ENCODE data around the gene MIB2.

The MIB2 gene

DNA sequence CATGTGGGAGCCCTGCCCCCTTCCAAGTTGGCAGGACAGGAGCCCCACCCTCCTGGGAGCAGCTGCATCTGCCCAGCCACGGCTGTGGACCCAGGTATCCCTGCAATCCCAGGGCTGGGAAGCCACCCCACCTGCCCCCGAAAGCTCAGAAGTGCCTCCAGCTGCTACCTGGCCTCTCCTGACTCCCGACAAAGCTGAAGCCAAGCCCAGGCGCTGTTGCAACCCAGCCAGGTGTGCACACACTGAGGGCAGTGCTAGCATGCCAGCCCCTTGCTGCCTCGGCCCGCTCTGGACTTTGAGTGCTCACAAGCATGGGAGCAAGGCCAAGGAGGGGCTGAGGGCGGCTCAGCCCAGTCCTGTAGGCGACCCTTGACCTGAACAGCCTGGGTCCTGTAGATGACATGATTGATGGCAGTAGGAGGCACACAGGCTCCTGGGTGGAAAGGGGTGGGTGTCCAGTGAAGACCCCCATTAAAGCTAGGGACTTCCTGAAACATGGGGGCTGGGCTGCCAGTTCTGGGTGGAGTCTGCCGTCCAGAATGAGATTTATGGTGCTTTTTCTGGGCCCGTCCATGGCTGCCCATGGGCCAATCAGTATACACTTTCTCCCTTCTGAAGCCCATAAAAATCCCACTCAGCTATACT lies 37.8 kb upstream of the MIB2 start:
- TF ChIP-seq, protein P1, sequence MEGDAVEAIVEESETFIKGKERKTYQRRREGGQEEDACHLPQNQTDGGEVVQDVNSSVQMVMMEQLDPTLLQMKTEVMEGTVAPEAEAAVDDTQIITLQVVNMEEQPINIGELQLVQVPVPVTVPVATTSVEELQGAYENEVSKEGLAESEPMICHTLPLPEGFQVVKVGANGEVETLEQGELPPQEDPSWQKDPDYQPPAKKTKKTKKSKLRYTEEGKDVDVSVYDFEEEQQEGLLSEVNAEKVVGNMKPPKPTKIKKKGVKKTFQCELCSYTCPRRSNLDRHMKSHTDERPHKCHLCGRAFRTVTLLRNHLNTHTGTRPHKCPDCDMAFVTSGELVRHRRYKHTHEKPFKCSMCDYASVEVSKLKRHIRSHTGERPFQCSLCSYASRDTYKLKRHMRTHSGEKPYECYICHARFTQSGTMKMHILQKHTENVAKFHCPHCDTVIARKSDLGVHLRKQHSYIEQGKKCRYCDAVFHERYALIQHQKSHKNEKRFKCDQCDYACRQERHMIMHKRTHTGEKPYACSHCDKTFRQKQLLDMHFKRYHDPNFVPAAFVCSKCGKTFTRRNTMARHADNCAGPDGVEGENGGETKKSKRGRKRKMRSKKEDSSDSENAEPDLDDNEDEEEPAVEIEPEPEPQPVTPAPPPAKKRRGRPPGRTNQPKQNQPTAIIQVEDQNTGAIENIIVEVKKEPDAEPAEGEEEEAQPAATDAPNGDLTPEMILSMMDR (conservative IDR thresholded peaks at IDR 0.05): no peak
- no peak overlapping the region for H3K27ac ChIP-seq

DNA sequence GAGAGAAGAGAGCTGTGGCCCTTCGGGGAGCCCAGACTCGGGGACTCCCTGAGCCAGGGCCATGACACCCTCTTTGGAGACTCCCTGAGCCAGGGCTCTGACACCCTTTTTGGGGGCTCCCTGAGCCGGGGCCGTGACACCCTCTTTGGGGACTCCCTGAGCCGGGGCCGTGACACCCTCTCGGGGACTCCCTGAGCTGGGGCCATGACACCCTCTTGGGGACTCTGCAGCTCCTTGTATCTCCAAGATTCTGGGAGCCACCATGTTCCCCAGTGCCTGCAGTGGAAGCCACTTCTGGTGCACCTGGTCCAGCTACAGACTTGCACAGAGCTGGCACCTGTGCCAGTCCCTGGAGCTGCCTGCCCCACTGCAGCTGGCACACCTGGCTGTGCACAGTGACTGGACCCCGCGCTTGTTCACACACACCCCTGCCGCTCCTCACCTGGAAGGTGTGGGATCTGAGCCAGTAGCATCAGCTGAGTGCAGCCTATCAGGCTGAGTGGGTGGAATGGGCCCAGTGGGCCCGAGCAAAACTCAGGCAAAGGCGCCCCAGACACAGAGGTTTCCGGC lies 36.8 kb upstream of the MIB2 start:
- H3K27ac ChIP-seq: no peak overlapping the region
- TF ChIP-seq, protein P1 (conservative IDR thresholded peaks at IDR 0.05): no peak

DNA sequence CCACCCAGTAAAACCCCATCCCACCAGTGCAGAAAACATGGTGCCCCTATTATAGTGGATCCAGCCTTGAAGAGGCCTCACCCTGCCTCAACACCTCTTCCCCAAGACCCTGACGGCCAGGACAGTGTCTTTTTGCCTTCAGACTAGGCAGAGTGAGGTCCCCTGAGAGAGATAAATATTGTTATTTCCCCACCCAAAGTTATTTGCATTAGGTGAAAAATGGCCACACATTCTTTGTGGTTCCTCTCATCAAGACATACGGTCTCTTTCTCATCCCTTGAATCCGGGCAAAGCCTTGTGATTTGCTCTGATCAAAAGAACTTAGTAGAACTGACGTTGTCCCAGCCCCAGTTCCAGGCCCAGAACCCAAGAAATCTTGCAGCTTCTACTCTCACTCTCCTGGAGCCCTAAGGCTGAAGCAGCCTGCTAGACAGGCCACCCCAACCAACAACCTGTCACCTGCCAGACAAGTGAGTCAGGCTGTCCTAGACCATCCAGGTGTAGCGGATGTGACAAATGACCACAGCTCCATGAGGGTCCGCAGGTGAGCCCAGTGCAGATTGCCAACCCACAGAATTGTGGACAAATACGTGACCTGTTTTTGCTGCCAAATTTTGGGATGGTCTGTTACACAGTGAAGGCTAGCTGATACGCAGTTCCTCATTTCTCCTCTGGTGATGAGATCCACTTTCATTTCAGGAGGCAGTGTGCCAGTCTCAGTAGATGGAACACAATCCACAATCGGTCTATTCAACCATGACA lies 32.5 kb upstream of the MIB2 start:
- TF ChIP-seq, protein P1 (conservative IDR thresholded peaks at IDR 0.05): no peak
- no peak overlapping the region for H3K27ac ChIP-seq

DNA sequence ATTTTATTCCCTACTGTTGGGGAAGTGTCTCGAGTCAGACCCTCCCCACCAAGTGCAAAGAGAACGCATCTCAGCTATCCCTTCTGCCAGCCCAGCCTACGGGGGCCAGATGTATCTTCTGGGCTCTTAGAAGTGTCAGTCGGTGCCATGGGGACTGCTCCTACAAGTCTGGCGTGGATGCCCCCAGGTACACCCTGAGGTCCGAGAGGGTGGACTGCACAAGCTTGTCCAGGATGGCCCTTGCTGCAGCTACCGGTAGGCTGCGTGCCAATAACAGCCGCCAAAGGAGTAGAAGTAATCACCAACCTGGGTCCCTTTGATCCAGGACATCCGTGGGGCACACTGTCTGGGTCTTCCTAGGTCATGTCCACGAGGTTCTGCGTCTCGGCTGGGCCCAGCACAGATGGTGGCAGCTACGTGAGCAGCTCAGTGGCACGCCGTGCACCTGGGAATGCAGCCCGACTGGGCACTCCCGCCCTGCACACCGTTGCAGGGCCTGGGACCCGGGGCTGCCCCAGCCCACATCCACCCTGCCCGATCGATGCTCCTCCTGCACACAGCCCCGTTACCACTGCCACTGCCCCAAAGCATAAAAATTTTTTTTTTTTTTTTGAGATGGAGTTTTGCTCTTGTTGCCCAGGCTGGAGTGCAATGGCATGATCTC lies 31.8 kb upstream of the MIB2 start:
- TF ChIP-seq, protein P1 (conservative IDR thresholded peaks at IDR 0.05): no peak
- no peak overlapping the region for H3K27ac ChIP-seq

DNA sequence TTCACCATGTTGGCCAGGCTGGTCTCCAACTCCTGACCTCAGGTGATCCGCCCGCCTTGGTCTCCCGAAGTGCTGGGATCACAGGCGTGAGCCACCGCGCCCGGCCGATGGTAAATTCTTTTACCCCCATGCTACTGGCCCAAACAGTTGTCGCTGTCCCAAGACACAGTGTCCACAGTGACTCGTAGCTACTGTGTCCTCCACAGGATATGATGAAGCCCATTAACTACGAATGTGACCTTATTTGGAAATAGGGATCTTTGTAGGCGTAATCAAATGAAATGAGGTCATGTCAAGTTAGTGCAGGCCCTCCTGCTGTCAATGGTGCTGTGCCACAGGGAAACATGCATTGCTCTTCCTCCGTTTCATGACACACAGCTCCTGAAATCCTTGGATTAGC lies 23.8 kb upstream of the MIB2 start:
- no peak overlapping the region for H3K27ac ChIP-seq
- TF ChIP-seq, protein P1 (conservative IDR thresholded peaks at IDR 0.05): no peak

DNA sequence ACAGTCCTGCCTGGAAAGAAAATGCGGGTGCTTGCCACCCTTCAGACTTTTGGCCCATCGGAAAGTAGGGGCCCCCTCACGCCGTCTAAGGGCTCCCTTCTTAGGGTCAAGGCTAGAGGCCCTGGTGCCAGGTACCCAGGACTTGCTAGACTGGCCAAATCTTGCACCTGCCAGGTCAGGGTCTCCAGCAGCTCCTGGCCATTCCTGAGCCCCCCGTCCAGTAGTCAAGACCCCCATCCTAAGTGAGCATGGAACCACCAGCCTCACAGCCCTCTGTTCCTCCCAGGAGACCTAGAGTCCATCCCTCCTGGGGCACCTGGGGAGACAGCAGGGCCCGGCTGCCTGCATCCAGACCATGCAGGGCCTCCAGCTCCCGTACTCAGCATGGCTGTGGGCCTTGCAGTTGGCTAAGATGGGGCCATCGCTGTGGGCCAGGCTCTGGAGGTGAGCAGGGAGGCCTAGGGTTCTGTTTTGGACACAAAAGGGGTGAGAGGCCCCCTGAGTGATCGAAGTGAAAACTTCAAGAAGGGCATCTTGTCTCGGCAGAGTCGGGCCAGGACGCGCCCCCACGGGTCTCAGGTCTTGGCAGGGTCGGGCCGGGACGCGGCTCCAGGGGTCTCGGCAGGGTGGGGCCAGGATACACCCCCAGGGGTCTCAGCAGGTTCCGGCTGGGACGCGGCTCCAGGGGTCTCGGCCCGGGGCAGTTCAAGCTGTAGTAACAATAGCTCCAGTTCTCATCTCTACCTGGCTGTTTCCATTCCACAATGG lies 21.3 kb upstream of the MIB2 start:
- TF ChIP-seq, protein P1 (conservative IDR thresholded peaks at IDR 0.05): no peak

More for the DNA sequence above, 21.3 kb upstream of the MIB2 start:
- H3K27ac ChIP-seq: no peak overlapping the region

Measured in VCaP (cell line).